NCI-H748 treated with DMSO at 0.1 percent for 48 hours (cell line): ENCODE data around the gene ZNF264.
A peak's percentile ranks its signal among the peaks of the same experiment; 100 is the strongest.
"Not testable (repeated sequence)": the region's sequence is repeated elsewhere in the genome, so short reads cannot be mapped to it uniquely, and the experiment has no call there.

ENCODE experiments used
- DNase-seq: peaks from one replicate; lab custom pipeline; 2025; lab: John Stamatoyannopoulos, UW

ZNF264 gene

DNA sequence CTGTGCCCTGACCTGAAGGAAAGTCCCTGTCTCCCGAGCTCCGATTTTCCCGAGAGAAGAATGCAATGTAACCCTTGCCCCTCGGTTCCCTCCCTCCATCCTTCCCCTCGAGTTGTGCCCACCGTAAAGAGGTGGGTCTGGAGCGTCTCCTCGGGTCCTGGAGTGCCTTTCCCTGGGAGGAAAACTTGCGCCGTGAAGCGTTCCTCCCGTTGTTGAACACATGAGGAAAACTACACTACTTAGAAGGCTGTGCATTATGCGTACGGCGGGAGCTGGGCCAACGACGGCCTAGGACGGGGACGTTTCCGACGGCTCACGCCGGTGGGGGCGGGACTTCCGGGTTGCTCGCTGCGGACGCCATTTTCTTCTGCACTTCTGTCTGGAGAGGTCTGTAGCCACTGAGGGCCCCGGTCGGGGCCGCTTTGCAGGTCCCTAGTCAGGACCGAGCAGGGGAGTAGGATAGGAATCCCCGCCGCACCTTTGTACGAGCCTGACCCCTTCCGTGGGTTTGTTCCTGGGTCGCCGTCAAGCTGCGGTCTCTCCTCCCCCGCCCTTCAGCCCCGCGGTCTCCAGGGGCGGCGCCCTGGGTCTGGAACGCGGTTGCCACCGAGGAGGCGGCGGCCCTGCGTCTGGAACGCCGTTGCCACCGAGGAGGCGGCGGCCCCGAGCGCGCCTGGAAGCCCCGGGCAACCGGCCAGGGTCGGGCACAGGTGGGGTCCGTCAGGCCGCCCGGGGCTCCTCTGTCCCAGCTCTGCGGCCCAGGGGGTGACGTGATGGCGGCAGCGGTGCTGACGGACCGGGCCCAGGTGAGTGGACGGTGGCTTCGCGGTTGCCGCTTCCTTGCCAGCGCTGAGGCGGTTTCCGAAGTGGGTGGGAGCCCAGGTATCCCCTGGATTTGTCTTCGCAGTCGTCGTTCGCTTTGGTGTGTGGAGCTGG lies at the start of gene ZNF264:
Gene ZNF264 (plus strand): TSS at position 360 of the 936 bp plus-strand sequence. CDS start 414 bp downstream, at position 774.
- peak; percentile 77 for DNase-seq

DNA sequence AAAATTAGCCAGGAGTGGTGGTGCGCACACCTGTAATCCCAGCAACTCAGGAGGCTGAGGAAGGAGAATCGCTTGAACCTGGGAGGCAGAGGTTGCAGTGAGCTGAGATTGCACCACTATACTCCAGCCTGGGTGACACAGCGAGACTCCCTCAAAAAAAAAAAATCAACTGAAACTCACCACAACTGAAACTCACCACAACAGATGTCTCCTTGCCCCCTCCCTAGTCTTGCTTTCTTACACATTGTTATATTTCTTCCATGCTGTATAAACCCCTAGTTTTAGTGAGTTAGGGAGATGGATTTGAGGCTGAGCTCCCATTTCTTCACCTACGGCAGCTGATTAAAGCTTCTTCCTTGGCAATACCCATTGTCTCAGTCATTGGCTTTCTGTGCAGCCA lies 49.6 kb upstream of the ZNF264 start:
- DNase-seq: no peak

DNA sequence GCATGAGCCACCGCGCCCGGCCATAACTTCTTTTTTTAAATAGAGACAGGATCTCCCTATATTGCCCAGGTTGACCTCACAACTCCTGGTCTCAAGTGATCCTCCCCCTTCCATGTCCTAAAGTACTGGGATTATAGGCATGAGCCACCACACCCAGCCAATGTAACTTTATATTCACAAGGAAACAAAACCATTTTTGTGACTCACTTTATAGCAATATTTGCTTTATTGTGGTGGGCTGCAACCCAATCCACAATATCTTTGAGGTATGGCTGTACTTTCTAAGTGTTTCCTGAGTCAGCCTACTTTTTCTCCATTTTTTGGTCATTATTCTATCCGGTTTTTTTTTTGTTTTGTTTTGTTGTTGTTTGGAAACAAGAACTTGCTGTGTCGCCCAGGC lies 38.4 kb upstream of the ZNF264 start:
- no peak for DNase-seq

DNA sequence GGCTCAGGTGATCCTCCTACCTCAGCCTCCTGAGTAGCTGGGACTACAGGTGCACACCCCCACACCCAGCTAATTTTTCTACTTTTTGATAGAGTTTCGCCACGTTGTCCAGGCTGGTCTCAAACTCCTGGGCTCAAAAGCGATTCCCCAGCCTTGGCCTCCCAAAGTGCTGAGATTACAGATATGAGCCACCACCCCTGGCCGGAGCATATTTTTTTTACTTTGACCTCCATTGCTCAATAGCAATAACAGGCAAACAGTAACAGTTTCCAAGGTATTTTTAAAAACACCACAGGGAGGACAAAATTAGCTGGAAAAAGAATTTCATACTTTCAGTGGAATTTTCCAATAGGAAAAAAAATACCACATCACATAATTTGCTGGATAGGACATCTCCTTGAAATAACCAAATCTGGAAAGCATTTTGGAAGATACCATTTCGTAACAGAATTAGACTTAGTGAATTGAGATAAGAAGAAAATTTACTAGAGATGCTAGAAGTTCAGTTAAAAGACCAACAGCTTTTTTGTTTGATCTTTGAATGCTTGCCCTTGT lies 29.2 kb upstream of the ZNF264 start:
- no peak for DNase-seq

DNA sequence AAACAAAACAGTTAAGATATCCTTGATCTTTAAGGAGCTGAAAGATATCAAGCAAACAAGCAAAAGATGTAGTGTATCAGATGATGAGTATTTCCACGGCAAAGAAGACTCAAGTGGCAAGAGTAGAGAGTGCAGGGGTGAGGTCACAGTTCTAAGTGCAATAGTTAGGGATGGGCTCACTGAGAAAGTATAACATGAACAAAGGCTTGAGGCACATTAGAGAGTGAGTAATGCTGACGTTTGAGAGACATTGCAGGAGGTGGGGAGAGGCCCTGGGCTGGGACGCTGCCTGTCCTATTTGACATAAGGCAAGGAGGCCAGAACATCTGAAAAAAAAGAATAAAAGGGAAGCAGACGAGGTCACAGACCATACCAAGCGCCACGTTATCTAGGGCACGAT lies 25.5 kb upstream of the ZNF264 start:
- no peak for DNase-seq

DNA sequence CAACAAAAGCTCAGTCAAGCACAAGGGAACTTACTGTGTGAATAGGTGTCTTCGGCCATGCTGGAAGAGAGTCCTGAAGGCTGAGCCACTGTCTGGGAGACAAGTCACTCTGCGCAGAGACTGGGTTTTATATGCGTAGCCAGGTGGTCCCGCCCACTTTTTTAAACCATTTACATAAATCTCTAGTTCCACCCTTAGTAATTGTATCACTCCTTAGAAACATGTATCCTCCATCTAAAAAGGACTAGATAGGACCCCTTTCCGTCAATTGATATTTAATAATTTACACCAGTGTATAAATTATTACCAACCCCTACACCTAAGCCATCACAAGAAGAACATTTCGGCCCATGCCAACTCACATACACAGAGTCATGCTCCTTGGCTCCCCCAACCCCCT lies 23.9 kb upstream of the ZNF264 start, which contains the start of gene DUXA:
Gene DUXA (minus strand): TSS at position 101 of the 400 bp plus-strand sequence. CDS start 42 bp downstream, at position 59.
- no peak for DNase-seq

DNA sequence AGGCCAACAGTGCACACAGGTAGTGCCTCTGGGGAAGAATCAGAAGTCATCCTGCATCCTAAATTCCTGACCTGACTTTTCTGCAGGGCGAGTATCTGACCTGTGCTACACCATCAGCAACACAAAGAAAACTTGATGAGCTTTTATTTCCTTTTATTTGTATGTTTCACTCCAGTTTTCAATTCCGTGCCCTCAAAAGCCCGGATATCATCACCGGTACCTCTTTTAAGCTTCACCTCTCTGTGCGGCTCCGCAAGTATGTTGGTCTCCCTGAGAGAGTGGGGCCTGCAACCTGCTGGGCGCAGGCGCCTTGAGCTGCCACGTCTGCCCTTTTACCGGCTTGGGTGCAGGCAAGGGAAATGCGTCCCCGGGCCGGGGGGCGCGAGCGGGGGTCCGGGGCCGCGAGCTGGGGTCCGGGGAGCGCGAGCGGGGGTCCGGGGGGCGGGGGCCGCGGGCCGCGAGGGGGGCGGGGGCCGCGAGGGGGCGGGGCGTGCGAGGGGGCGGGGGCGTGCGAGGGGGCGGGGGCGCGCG lies 19.7 kb upstream of the ZNF264 start:
- peak; percentile 20 for DNase-seq

DNA sequence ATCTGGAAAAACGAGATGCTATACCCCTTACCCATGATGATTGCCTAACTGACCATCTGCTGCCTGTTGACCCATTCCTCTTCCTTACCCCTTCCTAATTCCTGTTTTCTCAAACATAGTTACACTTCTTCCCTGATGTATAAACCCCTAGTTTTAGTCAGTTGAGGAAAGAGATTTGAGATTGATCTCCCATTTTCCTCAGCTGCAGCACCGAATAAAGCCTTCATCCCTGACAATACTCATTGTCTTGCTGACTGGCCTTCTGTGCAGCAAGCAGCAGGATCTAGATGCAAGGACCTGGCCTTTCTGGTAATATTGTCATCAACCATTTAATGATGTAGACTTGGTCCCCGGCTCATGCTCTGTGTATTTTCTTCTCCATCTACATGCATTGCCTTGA lies 999 bp upstream of the ZNF264 start:
- DNase-seq: no peak

DNA sequence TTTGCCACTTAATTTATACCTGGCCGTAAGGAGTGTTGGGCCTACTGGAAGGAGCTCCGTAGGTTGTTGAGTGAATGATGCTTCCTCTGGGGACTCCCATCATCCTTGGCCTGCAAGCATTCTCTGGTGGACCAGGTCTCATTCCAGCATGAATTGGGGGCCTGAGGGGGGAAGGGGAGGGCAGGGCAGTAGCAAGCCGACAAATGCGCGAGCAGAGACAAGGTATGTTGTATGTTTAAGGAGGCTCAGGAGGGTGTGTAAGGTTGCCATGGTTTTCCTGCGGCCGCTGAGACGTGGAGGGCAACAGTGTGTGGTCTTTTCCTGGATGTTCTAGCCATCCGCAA lies 749 bp downstream of the ZNF264 start:
- no peak for DNase-seq

DNA sequence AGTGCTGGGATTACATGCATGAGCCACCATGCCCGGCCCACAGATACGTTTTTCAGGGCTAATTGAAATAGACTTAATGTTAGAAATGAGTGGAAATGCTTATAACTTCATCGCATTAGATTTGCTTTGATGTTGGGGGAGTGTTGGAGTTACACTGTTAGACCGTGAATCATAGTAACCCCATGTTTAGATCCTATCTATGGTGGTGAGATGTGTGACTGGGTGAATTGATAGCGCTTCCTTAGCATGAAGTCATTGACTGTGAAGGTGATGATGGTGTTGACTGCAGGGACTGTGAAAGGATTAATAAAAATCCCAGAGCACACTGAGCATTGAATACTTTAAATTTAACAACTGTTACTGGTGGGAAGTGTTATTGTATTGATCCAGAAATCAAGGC lies 1.7 kb downstream of the ZNF264 start:
- no peak for DNase-seq

DNA sequence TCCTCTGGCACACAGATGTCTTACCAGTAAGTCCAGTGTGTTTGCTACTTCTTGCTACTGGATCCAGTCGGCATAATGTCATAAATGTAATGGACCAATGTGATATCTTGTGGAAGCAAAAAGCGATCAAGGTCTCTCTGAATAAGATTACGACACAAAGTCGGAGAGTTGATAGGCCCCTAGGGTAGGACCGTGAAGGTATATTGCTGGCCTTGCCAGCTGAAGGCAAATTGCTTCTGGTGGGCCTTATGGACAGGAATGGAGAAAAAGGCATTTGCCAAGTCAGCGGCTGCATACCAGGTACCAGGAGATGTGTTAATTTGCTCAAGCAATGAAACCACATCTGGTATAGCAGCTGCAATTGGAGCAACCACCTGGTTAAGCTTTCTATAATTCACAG lies 6.6 kb downstream of the ZNF264 start:
- DNase-seq: not testable (repeated sequence)

DNA sequence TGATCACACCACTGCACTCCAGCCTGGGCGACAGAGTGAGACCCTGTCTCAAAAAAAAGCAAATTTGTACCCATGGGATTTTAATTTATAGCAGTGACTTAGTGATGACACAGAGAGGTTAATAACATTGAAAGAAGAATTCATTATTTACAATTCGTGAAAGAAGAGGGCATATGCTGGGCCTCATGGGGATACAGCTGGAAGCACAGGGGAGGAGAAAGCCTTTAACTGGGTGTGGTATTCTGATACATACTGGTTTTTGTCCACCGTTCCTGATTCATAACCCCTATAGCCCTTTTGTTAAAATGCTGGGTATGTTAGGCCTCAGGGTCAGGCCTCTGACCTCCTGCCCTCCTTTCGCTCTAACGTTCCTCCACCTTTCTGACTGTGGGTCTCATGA lies 10.9 kb downstream of the ZNF264 start:
- no peak for DNase-seq

DNA sequence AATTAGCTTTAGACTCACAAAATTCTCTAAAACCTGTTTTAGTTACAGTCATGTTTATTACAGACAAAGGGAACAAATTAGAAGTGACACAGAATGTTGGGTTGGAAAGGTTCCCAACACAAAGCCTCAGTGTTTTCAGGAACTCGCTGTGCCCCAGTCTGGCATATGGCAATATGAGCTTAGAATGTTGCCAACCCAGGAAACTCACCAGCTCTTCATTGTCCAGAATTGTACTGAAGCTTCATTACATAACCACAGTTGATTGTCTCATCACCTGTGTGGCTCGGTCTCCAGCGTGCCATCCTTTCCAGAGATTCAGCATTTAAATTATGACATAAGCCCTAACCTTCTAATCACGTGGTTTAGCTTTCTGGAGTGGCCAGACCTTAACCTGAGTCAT lies 19.1 kb downstream of the ZNF264 start:
- no peak for DNase-seq

DNA sequence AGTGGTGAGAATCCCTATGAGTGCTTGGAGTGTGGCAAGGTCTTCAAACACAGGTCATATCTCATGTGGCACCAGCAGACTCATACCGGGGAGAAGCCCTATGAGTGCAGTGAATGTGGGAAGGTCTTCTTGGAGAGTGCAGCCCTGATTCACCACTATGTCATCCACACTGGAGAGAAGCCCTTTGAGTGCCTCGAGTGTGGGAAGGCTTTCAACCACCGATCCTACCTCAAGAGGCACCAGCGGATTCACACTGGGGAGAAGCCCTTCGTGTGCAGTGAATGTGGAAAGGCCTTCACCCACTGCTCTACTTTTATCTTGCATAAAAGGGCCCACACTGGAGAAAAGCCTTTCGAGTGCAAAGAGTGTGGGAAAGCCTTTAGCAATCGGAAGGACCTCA lies 20.8 kb downstream of the ZNF264 start:
- DNase-seq: no peak

DNA sequence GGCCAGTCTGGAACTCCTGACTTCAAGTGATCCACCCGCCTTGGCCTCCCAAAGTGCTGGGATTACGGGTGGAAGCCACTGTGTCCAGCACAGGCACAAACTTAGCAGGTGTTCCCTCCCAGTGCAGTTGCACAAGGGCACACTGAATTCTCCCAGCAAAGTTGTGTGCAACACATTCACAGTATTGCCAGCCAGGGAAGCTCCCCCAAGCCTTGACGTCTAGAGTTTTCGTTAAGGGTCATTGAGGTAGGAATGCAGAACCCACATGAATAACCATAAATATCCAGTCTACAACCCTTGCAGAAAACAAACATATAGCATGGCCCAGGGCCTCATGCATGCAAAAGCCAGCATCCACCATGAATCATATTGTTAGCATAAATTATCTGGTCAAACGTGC lies 36.2 kb downstream of the ZNF264 start:
- DNase-seq: no peak

DNA sequence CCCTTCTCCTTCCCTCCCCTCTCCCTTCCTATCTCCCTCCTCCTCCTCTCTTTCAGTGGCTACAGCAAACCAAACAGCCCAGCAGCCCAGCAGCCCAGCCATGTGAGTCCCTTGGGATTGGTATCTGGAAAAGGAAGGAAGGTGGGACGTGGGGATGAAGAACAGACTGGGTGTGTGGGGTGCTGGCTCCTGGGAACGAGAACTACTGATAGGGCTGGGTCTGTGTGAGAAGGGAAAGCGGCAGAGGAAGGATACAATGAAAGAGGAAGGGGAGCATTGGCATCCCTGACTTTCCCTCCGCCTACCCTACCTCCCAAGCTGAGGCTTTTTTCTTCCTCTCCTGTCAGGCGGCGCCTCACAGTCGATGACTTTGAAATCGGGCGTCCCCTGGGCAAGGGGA lies 40.4 kb downstream of the ZNF264 start:
- no peak for DNase-seq

DNA sequence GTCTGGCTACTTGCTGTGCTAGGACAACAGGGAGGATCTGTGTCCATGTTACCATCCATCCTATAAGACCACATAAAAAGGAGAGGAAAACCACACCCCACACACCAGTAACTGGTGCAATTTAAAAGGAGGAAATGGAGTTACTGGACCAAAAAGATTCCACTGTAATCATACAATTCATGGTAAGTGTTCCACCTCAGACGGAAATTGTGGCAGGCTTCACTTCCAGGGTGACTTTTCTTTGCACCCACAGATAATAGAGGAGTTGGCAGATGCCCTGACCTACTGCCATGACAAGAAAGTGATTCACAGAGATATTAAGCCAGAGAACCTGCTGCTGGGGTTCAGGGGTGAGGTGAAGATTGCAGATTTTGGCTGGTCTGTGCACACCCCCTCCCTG lies 41.9 kb downstream of the ZNF264 start:
- no peak for DNase-seq

DNA sequence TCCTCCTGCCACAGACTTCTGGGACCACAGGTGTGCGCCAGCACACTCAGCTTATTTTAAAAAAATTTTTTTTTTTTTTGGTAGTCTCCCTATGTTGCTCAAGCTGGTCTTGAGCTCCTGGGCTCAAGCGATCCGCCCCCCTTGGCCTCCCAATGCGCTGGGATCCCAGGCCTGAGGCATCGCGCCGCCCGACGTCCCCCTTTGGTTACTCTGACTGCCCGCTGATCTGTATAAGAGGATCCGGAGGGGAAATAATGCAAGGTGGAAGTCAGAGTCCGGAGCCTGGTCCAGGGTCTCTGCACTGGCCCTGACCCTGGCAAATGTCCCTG lies 48.6 kb downstream of the ZNF264 start:
- DNase-seq: no peak

DNA sequence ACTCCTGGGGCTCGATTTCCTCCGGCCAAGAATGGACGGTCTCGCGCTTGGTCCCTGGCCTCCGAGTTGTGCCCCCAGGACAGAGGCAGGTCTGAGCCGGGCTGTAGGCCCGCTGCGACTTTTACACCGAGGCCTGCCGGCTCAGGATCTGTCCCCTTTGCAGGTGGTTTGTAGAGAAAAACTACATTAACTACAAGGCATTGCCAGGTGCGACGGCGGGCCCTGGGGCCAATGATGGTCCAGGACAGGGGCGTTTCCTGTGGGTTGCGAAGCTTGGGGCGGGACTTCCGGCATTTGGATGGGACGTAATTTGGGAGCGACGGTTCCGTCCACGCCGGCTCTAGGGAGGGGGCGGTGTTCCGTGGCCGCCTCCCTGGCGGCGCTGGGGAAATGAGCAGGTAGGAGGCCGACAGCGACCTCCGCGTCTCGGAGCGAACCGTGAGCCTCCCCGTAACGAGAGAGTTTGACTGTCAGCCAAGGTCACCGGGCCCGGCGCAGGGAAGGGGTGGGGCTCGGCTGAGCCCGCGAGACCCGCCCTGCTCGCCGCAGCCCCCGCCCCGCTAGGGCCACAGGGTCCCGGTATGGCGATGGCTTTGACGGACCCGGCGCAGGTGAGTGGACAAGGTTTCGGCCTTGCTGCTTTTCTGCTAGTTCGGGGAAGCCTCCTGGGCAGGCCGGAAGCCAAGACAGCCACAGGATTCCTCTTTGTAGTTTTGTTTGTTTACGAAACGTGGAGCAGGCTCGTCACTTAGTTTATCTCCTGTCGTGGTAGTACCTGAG lies 49.2 kb downstream of the ZNF264 start, which contains the start of gene ZNF805:
Gene ZNF805 (plus strand): TSS at position 322 of the 780 bp plus-strand sequence. CDS start 260 bp downstream, at position 582.
- DNase-seq: peak; percentile 93

DNA sequence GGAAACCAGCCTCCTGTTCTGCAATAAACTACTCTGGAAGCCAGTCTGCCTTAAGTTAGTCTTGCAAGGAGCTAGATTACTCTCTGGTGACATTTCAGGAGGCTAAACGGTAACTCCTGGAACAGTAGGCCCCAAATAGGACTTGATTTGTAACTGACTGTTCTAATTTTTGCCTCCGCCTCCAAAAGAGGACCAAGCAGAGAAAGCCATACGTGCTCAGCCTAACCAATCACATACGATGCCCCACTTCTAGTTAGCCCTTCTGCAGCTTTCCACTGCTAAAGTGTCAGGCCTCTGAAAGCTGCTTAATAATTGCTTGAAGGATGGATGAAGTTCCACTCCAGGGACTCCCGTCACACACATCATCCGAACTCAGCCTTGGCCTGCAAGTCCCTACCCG lies 49.9 kb downstream of the ZNF264 start:
- no peak for DNase-seq

DNA sequence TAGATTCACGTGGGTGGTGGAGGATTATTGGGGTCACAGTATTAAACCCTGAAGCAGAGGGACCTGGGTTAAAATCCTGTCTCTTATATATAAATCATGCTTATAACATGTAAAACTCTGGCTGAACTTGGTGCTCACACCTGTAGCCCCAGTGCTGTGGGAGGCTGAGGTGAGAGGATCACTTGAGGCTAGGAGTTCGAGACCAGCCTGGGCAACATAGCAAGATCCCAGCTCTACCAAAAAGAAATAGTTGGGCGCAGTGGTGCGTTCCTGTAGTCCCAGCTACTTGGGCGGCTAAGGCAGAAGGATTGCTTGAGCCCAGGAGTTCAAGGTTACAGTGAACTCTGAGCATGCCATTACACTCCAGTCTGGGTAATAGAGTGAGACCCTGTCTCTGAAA lies 51.5 kb downstream of the ZNF264 start:
- no peak for DNase-seq

DNA sequence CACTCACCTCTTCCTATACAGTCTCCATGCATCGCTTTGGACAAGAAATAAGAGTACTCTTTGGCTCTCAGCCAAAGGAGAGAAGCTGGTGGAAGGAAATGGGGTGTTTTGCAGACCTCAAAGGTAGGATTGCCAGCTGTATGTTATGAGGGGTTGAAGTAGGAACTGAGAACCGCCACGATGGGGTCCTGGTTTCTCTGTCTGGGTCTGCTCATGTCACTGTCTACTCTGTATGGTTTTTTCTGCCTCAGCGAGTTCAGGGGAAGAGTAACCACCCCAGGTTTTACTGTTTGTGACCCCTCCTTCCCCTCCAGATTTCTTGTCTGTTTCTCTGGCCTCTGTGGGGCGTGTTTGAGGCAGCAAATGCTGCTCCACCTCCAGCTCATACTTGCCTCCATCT lies 53.2 kb downstream of the ZNF264 start:
- DNase-seq: no peak

DNA sequence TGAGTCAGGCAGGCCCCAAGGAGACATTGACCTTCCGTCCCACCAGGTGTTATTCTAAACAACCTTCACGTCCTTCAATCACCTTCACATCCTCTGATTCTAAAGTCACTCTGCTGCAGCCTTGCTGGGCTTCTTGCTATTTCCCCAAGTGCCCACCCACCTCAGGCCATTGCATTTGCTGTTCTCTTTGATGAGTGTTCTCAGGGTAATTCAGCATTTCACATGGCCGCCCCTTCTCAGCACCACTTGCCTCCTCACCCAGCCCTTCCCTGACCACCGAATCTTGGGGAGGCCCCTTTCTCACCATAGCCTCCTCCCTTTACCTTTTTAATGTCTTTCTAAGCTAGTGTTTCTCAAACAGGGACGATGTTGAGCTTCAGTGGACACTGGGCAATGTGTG lies 53.8 kb downstream of the ZNF264 start:
- no peak for DNase-seq
